Measurements from ENCODE around the gene C4A. TPM values are rescaled to one million over a fixed set of nuclear protein-coding genes. Genes with fewer than 3 reads are reported as not detected.

C4A gene
- total and polyA plus RNA-seq, 2 of the 8 experiments (the other 6 are each of a cell fraction or from before 2014, with no cell fraction given): 0.62 to 2.4 TPM

DNA sequence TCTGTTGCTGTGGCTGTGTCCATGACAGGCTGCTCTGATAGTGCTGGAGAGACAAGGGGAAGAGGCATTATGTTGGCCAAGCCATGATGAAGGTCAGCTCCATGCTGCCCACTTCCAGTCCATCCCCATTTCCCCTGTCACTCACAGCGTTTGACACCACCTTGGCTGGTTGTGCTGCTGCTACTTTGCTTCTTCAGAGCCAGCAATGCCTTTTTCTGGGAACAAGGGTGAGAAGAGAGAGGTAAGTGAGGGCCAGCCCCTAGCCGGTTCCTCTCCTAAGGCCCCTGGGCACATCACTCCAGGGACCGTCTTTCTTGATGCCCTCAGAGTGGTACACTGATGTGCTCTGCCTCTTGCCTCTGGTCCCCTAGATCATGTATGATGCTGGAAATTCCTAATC is 25.1 kb upstream of the C4A start:
- no peak overlapping the region for H2BK15ac ChIP-seq (ENCODE audit: low read length)
- no peak overlapping the region for H3K4me3 ChIP-seq (ENCODE audit: extremely low read depth in 1 of 4, insufficient read depth in 2 of 4, low read depth in 3 of 4, low read length in 4 of 4)
- ChIA-PET CTCF (ENCODE audit: partially characterized antibody) (no interaction called here), POLR2A (ENCODE audit: partially characterized antibody) (interaction anchor here (0.6 to 16.4 kb wide), 4 partner anchors 12 to 415 kb away, joined by 3 to 279 read pairs (median 4); partner anchors contain the start of genes CFB and DXO)
- peaks cover 0 to 6% (median 3%) of the 10 kb centered on the region in 4 experiments; a peak in 3 of 7 replicates for H3K4me1 ChIP-seq (replicated peaks in 1 of 4; ENCODE audit: control insufficient read depth in 3 of 4, insufficient read depth in 4 of 4, low read length in 3 of 4)
- no peak overlapping the region for H4K5ac ChIP-seq (ENCODE audit: insufficient read length, low read depth, low read length)
- no peak overlapping the region for H2BK5ac ChIP-seq (ENCODE audit: low read depth, low read length)
- WGBS, 2 experiments (ENCODE audit: extremely low coverage in 1 of 2, insufficient coverage in 1 of 2, insufficient read length in 1 of 2, insufficient replicate concordance in 2 of 2, low coverage in 1 of 2, low lambda C conversion rate in 2 of 2, missing lambda C conversion rate in 1 of 2): 86% methylated on average over 3 of the region's 3 CpGs; no CpG with 5 or more reads in 1 of the 2 experiments
- no peak overlapping the region for H4K91ac ChIP-seq (replicated peaks; ENCODE audit: insufficient read length, low read length)
- H3K27ac ChIP-seq (ENCODE audit: low read depth, low read length): no peak overlapping the region
- no peak overlapping the region for H2BK12ac ChIP-seq (ENCODE audit: low read depth, low read length)
- no peak overlapping the region for H2BK20ac ChIP-seq (ENCODE audit: low read length)
- peaks cover 5% of the 10 kb centered on the region for H3K79me1 ChIP-seq (ENCODE audit: low read depth, low read length)
- peaks cover 10% of the 10 kb centered on the region for H3K23me2 ChIP-seq (ENCODE audit: low read depth, low read length)
- no peaks in the 10 kb centered on the region for H3K9me3 ChIP-seq (ENCODE audit: insufficient read depth in 2 of 2, low read depth in 1 of 2, low read length in 1 of 2)
- H3K14ac ChIP-seq (ENCODE audit: insufficient read length): no peak overlapping the region
- no peak overlapping the region for H3K18ac ChIP-seq (ENCODE audit: extremely low read depth, low read length)
- no peak overlapping the region for H4K8ac ChIP-seq (ENCODE audit: extremely low read depth, insufficient read depth, low read length)
- peaks cover 0 to 2% of the 10 kb centered on the region in 2 experiments for H4K20me1 ChIP-seq (replicated peaks in 1 of 2; ENCODE audit: control insufficient read depth in 1 of 2, insufficient read depth in 2 of 2, low read length in 2 of 2)
- H3K56ac ChIP-seq (replicated peaks; ENCODE audit: insufficient read length, low read depth, low read length): no peak overlapping the region
- no peak for TF ChIP-seq RNF2 (IDR thresholded peaks at IDR 0.05; ENCODE audit: borderline replicate concordance, low read depth, low read length, missing control alignments, poor library complexity, severe bottlenecking)
- H3K4me2 ChIP-seq (ENCODE audit: insufficient read depth in 1 of 2, low read depth in 2 of 2, low read length in 2 of 2): no peak overlapping the region
- no peak overlapping the region for H3K9ac ChIP-seq (replicated peaks in 1 of 4; ENCODE audit: extremely low read depth in 1 of 4, low read depth in 3 of 4, low read length in 3 of 4)
- DNase-seq (ENCODE audit: low read depth in 1 of 2, low spot score in 2 of 2) (no peak), FAIRE-seq (no peak)
- no peak overlapping the region for H2BK120ac ChIP-seq (replicated peaks; ENCODE audit: low read depth, low read length)
- no peak overlapping the region for H2AK5ac ChIP-seq (ENCODE audit: low read depth, low read length)
- H2AFZ ChIP-seq (ENCODE audit: low read length): no peak overlapping the region
- H3K4ac ChIP-seq (replicated peaks; ENCODE audit: insufficient read length, low read depth, low read length): no peak overlapping the region
- no peaks in the 10 kb centered on the region for H3K27me3 ChIP-seq (replicated peaks in 1 of 4; ENCODE audit: control insufficient read depth in 3 of 4, extremely low read depth in 1 of 4, insufficient read depth in 3 of 4, low read length in 3 of 4)
- peaks cover 14 to 53% (median 49%) of the 10 kb centered on the region in 4 experiments; a peak in 7 of 8 replicates for H3K36me3 ChIP-seq (ENCODE audit: control insufficient read depth in 2 of 4, insufficient read depth in 4 of 4, low read length in 3 of 4)
- no peak overlapping the region for H3K23ac ChIP-seq (ENCODE audit: insufficient read length)
- peaks cover 0 to 24% of the 10 kb centered on the region in 2 experiments; a peak in 3 of 4 replicates for H3K79me2 ChIP-seq (ENCODE audit: control insufficient read depth in 1 of 2, insufficient read depth in 2 of 2, low read length in 2 of 2)

All from H1 (cell line).